HepG2 (cell line): ENCODE results near the gene LXN. TPM values are rescaled to one million over a fixed set of nuclear protein-coding genes. Genes with fewer than 3 reads are reported as not detected.
A peak's percentile ranks its signal among the peaks of the same experiment; 100 is the strongest.

ENCODE experiments used
- CREBL2 ChIP-seq: sonication (generic); formaldehyde crosslinking; IDR thresholded peaks from 2 replicates; pipeline ENCODE4 v1.8.1; 2023; ENCODE audit warnings: missing genetic modification reagents, mild to moderate bottlenecking, borderline replicate concordance
- ELF1 ChIP-seq: sonication (generic); formaldehyde crosslinking; IDR thresholded peaks from 2 replicates; pipeline ENCODE4 v1.4.0; 2020; ENCODE audit warnings: missing genetic modification reagents
- FOXC1 ChIP-seq: sonication (generic); formaldehyde crosslinking; IDR thresholded peaks from 2 replicates; pipeline ENCODE4 v1.8.0; 2022; ENCODE audit warnings: mild to moderate bottlenecking, missing genetic modification reagents, borderline replicate concordance
- FOXM1 ChIP-seq: sonication (generic); formaldehyde crosslinking; IDR thresholded peaks from 2 replicates; pipeline ENCODE4 v1.5.0; 2020; ENCODE audit warnings: missing genetic modification reagents
- FOXP1 ChIP-seq, 2 experiments: fragments of 450-650 bp in 1 of 2; IDR thresholded peaks; 2 replicates each; pipeline ENCODE4 v1.6.1; 2017 to 2018; ENCODE audit warnings: antibody characterized with exemption in 1 of 2
- KLF16 ChIP-seq, 2 experiments: sonication (generic) in 1 of 2; formaldehyde crosslinking in 1 of 2; IDR thresholded peaks; 2 replicates each; pipeline versions ENCODE4 v1.6.1 to v1.8.0; 2016 to 2023; ENCODE audit warnings: missing genetic modification reagents in 2 of 2, missing compliant biosample characterization in 1 of 2
- NFKBIZ ChIP-seq: IDR thresholded peaks from 2 replicates; pipeline ENCODE4 v1.6.1; 2018; ENCODE audit warnings: missing genetic modification reagents, missing compliant biosample characterization
- NR2F1 ChIP-seq, 2 experiments: fragments of 450-650 bp in 1 of 2; formaldehyde crosslinking in 1 of 2; IDR thresholded peaks; 2 replicates each; pipeline versions ENCODE4 v1.5.0 to v1.6.1; 2016 to 2020; ENCODE audit warnings: mild to moderate bottlenecking in 1 of 2, missing compliant biosample characterization in 1 of 2, missing genetic modification reagents in 1 of 2, moderate library complexity in 1 of 2
- PPARG ChIP-seq: conservative IDR thresholded peaks from 2 replicates; pipeline ENCODE4 v1.6.1; 2016; ENCODE audit warnings: missing biosample characterization, missing genetic modification reagents
- PTBP1 ChIP-seq: fragments of 200-400 bp; formaldehyde crosslinking; IDR thresholded peaks from 2 replicates; pipeline ENCODE4 v1.6.1; 2018; ENCODE audit warnings: low read length, low read depth; ENCODE audit not compliant: poor library complexity, severe bottlenecking
- SNAPC2 ChIP-seq: sonication (generic); formaldehyde crosslinking; IDR thresholded peaks from 2 replicates; pipeline ENCODE4 v1.8.1; 2022; ENCODE audit warnings: mild to moderate bottlenecking, missing genetic modification reagents
- SOX6 ChIP-seq, 2 experiments: fragments of 450-650 bp in 1 of 2; sonication (generic) in 1 of 2; formaldehyde crosslinking in 1 of 2; IDR thresholded peaks; 2 replicates each; pipeline versions ENCODE4 v1.4.0 to v1.6.1; 2017 to 2020; ENCODE audit warnings: antibody characterized with exemption in 1 of 2, mild to moderate bottlenecking in 1 of 2, missing genetic modification reagents in 1 of 2
- SRSF1 ChIP-seq: fragments of 200-400 bp; formaldehyde crosslinking; optimal IDR thresholded peaks from 2 replicates; pipeline ENCODE3; 2017; ENCODE audit warnings: mild to moderate bottlenecking, low read depth, low read length, moderate library complexity
- ZC3H13 ChIP-seq: sonication (generic); formaldehyde crosslinking; IDR thresholded peaks from 2 replicates; pipeline ENCODE4 v1.8.1; 2023; ENCODE audit warnings: mild to moderate bottlenecking, missing genetic modification reagents, moderate library complexity
- ZHX2 ChIP-seq, 2 experiments: sonication (generic) in 1 of 2; formaldehyde crosslinking in 1 of 2; IDR thresholded peaks; 2 replicates each; pipeline versions ENCODE4 v1.6.1 to v1.9.0; 2014 to 2022; ENCODE audit warnings: antibody characterized with exemption in 1 of 2, borderline replicate concordance in 1 of 2, inconsistent platforms in 1 of 2, low read depth in 1 of 2, missing genetic modification reagents in 1 of 2
- ZNF24 ChIP-seq: fragments of 450-650 bp; IDR thresholded peaks from 2 replicates; pipeline ENCODE4 v1.6.1; 2017; ENCODE audit warnings: antibody characterized with exemption, mild to moderate bottlenecking
- ZNF335 ChIP-seq: sonication (generic); formaldehyde crosslinking; IDR thresholded peaks from 2 replicates; pipeline ENCODE4 v1.4.0; 2020; ENCODE audit warnings: missing genetic modification reagents
- ZNF589 ChIP-seq: sonication (generic); formaldehyde crosslinking; conservative IDR thresholded peaks from 2 replicates; pipeline ENCODE4 v1.8.0; 2022; ENCODE audit warnings: mild to moderate bottlenecking, moderate library complexity, missing genetic modification reagents
- ZNF652 ChIP-seq: IDR thresholded peaks from 2 replicates; pipeline ENCODE4 v1.6.1; 2016; ENCODE audit warnings: low read depth, borderline replicate concordance
- polyA plus RNA-seq, 8 experiments: library from polyadenylated mRNA; depleted of rRNA in 3 of 8; stranded (reverse) in 7 of 8; unstranded in 1 of 8; fragments of >200 nt; fragmentation: Illumina TruSeq in 4 of 8; extraction: Trizol in 4 of 8; gene quantifications; 2 replicates each; pipeline versions ENCODE4 v1.2.1 to v1.2.3, GENCODE V29; 2011 to 2016; ENCODE audit warnings: low read depth in 4 of 8, missing spikeins in 1 of 8, mixed read lengths in 1 of 8; ENCODE audit not compliant: insufficient read depth in 1 of 8
- total RNA-seq, 5 experiments: library from RNA; depleted of rRNA; stranded (reverse); fragments of >200 nt; fragmentation: Illumina TruSeq; extraction: Trizol; gene quantifications; 2 replicates each; pipeline ENCODE4 v1.2.3, GENCODE V29; 2016; ENCODE audit warnings: low read depth in 1 of 5
- TF ChIP-seq, protein P1 (sequence below): sonication (generic); formaldehyde crosslinking; IDR thresholded peaks from 2 replicates; pipeline ENCODE4 v1.4.0; 2020; ENCODE audit warnings: mild to moderate bottlenecking, missing genetic modification reagents
- TF ChIP-seq, protein P2 (sequence below): sonication (generic); formaldehyde crosslinking; IDR thresholded peaks from 2 replicates; pipeline ENCODE4 v1.4.0; 2020; ENCODE audit warnings: missing genetic modification reagents

LXN gene
- total and polyA plus RNA-seq, 2 of the 13 experiments (the other 11 are each of a cell fraction or from before 2014, with no cell fraction given), result not detected

GRCh38 chr3:158644345-158644908, 28.0 kb downstream of the LXN start, which contains the start of gene GFM1 (continued):
- TF ChIP-seq FOXC1 (CRISPR knock-in tag) (peak; percentile 75), KLF16 (CRISPR knock-in tag; IDR thresholded peaks at IDR 0.05) (peak in 1 of 2 experiments; percentile 97; a peak in 2 of 4 replicates), ZNF335 (CRISPR knock-in tag) (peak; percentile 53; the same call in 1 of the 2 replicates), ZHX2 (IDR thresholded peaks at IDR 0.05; ENCODE audit: low read depth) (peak; percentile 78), ZHX2 (CRISPR knock-in tag; IDR thresholded peaks at IDR 0.05; ENCODE audit: borderline replicate concordance) (no peak), CREBL2 (CRISPR knock-in tag) (peak; percentile 79; the same call in 1 of the 2 replicates), SRSF1 (no peak), ZNF589 (CRISPR knock-in tag) (no peak; the same call in 1 of the 2 replicates), FOXP1 (IDR thresholded peaks at IDR 0.05) (no peak), FOXP1 (CRISPR knock-in tag; IDR thresholded peaks at IDR 0.05) (peak; percentile 25; the same call in 1 of the 2 replicates), PTBP1 (peak; percentile 60), NFKBIZ (peak; percentile 70; the same call in 1 of the 2 replicates), FOXM1 (CRISPR knock-in tag) (no peak), ZNF652 (no peak), ZC3H13 (CRISPR knock-in tag) (peak; percentile 31; the same call in 1 of the 2 replicates), SNAPC2 (CRISPR knock-in tag) (0 out of 2 replicates have a peak, but pooled peaks have one; percentile 28), NR2F1 (CRISPR knock-in tag; IDR thresholded peaks at IDR 0.05) (peak in 1 of 2 experiments; percentile 40; a peak in 1 of 4 replicates), ZNF24 (no peak), ELF1 (CRISPR knock-in tag) (peak; percentile 96), PPARG (CRISPR knock-in tag) (no peak; the same call in 1 of the 2 replicates), SOX6 (IDR thresholded peaks at IDR 0.05) (no peak), SOX6 (CRISPR knock-in tag; IDR thresholded peaks at IDR 0.05) (peak; percentile 69)
- TF ChIP-seq, protein P1, sequence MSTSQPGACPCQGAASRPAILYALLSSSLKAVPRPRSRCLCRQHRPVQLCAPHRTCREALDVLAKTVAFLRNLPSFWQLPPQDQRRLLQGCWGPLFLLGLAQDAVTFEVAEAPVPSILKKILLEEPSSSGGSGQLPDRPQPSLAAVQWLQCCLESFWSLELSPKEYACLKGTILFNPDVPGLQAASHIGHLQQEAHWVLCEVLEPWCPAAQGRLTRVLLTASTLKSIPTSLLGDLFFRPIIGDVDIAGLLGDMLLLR (CRISPR knock-in tag), result peak; percentile 77; the same call in 1 of the 2 replicates
- TF ChIP-seq, protein P2, sequence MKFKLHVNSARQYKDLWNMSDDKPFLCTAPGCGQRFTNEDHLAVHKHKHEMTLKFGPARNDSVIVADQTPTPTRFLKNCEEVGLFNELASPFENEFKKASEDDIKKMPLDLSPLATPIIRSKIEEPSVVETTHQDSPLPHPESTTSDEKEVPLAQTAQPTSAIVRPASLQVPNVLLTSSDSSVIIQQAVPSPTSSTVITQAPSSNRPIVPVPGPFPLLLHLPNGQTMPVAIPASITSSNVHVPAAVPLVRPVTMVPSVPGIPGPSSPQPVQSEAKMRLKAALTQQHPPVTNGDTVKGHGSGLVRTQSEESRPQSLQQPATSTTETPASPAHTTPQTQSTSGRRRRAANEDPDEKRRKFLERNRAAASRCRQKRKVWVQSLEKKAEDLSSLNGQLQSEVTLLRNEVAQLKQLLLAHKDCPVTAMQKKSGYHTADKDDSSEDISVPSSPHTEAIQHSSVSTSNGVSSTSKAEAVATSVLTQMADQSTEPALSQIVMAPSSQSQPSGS, result peak; percentile 82
